Measurements from ENCODE around the gene POLK. TPM values are rescaled to one million over a fixed set of nuclear protein-coding genes. Genes with fewer than 3 reads are reported as not detected.
"Not testable (repeated sequence)": the region's sequence is repeated elsewhere in the genome, so short reads cannot be mapped to it uniquely, and the experiment has no call there.

POLK gene
- total and polyA plus RNA-seq, 2 experiments from 2014 or later = 10.0 to 11.7 TPM

DNA sequence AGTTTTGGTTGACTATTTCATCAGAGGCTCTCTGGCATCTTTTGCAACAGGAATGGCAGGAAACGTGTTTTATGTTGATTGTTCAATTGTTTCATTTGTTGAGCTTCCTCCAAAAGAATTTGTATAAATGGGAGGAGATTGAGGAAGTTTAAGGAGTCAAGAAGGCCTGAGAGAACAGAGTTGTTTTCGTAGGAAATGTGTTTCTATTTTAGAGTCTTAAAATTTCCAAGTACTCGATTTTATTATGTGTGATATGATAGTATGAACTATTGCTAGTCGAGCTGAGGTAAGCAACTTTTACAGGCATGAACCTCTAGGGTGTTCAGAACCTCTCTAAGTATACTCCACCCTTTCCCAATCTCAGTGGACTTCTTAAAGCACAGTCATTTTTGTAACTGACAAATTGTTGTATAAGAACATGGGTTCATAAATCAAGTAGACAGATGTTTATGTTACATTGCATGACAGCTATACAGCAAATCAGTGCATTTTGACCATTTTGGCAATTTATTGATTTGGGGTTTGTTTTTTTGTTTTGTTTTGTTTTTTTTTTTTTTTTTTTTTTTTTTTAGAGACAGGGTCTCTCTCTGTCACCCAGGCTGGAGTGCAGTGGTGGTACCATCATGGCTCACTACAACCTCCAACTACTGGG is 47.4 kb downstream of the POLK start:
- Histone ChIP-seq H3K4me3 (no peak overlapping the region), H3K36me3 (no peaks in the 10 kb centered on the region), H3K27ac (no peak overlapping the region), H3K27me3 (no peaks in the 10 kb centered on the region), H3K9me3 (ENCODE audit: low read depth) (no peaks in the 10 kb centered on the region), H3K4me1 (ENCODE audit: low read depth) (no peaks in the 10 kb centered on the region)
- DNase-seq (ENCODE audit: low read depth in 1 of 2, low spot score in 1 of 2) = peak in 1 of 2 donors; percentile 73
- TF ChIP-seq CTCF (IDR thresholded peaks at IDR 0.05; ENCODE audit: low read depth, low read length) = no peak

DNA sequence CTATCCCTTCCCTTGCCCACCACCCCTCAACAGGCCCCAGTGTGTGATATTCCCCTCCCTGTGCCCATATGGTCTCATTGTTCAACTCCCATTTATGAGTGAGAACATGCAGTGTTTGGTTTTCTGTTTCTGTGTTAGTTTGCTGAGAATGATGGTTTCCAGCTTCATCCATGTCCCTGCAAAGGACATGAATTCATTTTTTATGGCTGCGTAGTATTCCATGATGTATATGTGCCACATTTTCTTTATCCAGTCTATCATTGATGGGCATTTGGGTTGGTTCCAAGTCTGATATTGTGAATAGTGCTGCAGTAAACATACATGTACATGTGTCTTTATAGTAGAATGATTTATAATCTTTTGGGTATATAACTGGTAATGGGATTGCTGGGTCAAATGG is 49.0 kb downstream of the POLK start:
- H3K4me1 ChIP-seq (ENCODE audit: low read depth); DNase-seq (ENCODE audit: low read depth in 1 of 2, low spot score in 1 of 2); H3K9me3 ChIP-seq (ENCODE audit: low read depth); H3K4me3 ChIP-seq; H3K36me3 ChIP-seq; H3K27ac ChIP-seq; H3K27me3 ChIP-seq: not testable (repeated sequence)

- H3K9me3 ChIP-seq (ENCODE audit: low read depth); H3K4me1 ChIP-seq (ENCODE audit: low read depth); H3K27ac ChIP-seq; H3K27me3 ChIP-seq; H3K4me3 ChIP-seq; H3K36me3 ChIP-seq: not testable (repeated sequence)
- DNase-seq (ENCODE audit: low read depth in 1 of 2, low spot score in 1 of 2) = peak in 1 of 2 donors; percentile 80
These were observed 54.5 kb downstream of the POLK start for GRCh38 chr5:75565991-75566709.

DNA sequence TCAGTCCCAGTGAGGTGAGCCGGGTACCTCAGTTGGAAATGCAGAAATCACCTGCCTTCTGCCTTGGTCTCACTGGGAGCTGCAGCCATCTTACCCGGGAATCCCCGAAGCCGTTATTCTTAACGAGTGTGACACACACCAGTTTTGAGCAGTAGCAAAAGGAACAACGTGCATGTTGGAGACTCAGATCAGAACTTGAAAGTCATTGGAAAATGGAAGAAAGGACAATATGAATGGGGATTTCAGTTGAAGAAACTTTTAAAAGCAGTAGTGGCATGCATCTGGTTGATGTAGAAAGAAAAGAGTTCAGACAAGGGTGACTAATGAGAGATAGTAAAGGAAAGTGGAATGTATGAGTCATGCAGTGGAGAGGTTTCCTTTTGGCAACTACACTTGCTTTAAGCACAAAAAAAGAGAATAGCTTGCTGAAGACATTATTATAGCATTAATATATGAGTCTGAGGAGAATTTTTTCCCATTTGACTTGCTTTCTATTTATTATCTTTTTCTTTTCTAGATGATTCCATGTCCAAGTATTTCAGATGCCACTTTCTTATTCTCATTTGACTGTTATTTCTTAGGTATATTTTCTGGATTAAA is 55.1 kb downstream of the POLK start:
- Histone ChIP-seq H3K27ac (no peak overlapping the region), H3K27me3 (no peaks in the 10 kb centered on the region), H3K36me3 (no peaks in the 10 kb centered on the region), H3K9me3 (ENCODE audit: low read depth) (no peaks in the 10 kb centered on the region), H3K4me1 (ENCODE audit: low read depth) (peaks cover 6% of the 10 kb centered on the region), H3K4me3 (no peak overlapping the region)
- TF ChIP-seq CTCF (IDR thresholded peaks at IDR 0.05; ENCODE audit: low read depth, low read length) = no peak
- peak; percentile 31 to 95 for DNase-seq (ENCODE audit: low read depth in 1 of 2, low spot score in 1 of 2)

GRCh38 chr5:75567710-75568109 is 56.0 kb downstream of the POLK start:
- DNase-seq (ENCODE audit: low read depth in 1 of 2, low spot score in 1 of 2) = peak in 1 of 2 donors; percentile 43
- H3K4me3 ChIP-seq = no peak overlapping the region
- no peaks in the 10 kb centered on the region for H3K9me3 ChIP-seq (ENCODE audit: low read depth)
- TF ChIP-seq CTCF (IDR thresholded peaks at IDR 0.05; ENCODE audit: low read depth, low read length) = no peak
- H3K27ac ChIP-seq = no peak overlapping the region
- peaks cover 6% of the 10 kb centered on the region for H3K4me1 ChIP-seq (ENCODE audit: low read depth)
- no peaks in the 10 kb centered on the region for H3K27me3 ChIP-seq
- H3K36me3 ChIP-seq = no peaks in the 10 kb centered on the region

DNA sequence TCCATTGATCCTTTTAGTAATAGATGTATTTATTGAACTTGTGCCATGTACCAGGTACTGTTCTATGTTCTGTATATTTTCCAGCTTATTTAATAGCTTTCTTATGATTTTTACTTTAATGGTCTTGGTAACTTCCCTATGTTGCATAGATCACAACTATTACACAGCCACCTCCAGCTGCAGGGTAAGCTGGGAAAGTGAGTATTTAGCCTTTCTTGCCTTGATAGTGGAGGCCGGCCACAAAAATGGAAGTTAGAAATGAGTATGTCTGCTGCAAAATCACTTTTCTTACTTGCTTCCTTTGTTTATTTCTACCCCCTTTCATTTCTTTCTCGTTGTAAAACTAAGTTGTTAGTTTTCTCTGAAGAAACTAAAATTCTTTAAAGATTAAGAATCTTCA is 56.5 kb downstream of the POLK start:
- Histone ChIP-seq H3K4me3 (no peak overlapping the region), H3K27ac (no peak overlapping the region), H3K4me1 (ENCODE audit: low read depth) (peaks cover 6% of the 10 kb centered on the region), H3K9me3 (ENCODE audit: low read depth) (no peaks in the 10 kb centered on the region), H3K36me3 (no peaks in the 10 kb centered on the region), H3K27me3 (no peaks in the 10 kb centered on the region)
- DNase-seq (ENCODE audit: low read depth in 1 of 2, low spot score in 1 of 2) = no peak
- no peak for TF ChIP-seq CTCF (IDR thresholded peaks at IDR 0.05; ENCODE audit: low read depth, low read length)

All from cardiac muscle cell (in vitro differentiated cells and primary cell).